ENCODE measurements around the gene FAM181A.

FAM181A gene

GRCh38 chr14:93962701-93963601 is 35.8 kb downstream of the FAM181A start:
- Histone ChIP-seq H3K27me3 (ENCODE audit: low read depth) (no peaks in the 10 kb centered on the region), H3K9me3 (no peaks in the 10 kb centered on the region), H3K36me3 (replicated peaks) (no peaks in the 10 kb centered on the region), H3K4me1 (no peaks in the 10 kb centered on the region), H3K4me3 (no peak overlapping the region)
- in situ Hi-C loops (cut with MboI; ENCODE audit: low sequenced_read_pairs): no loop called here
- DNase-seq (ENCODE audit: low spot score in 2 of 2): no peak

GRCh38 chr14:93963692-93964091 is 36.5 kb downstream of the FAM181A start:
- DNase-seq (ENCODE audit: low spot score in 2 of 2): no peak
- Histone ChIP-seq H3K9me3 (no peaks in the 10 kb centered on the region), H3K4me1 (no peaks in the 10 kb centered on the region), H3K4me3 (no peak overlapping the region), H3K36me3 (replicated peaks) (no peaks in the 10 kb centered on the region), H3K27me3 (ENCODE audit: low read depth) (no peaks in the 10 kb centered on the region)
- in situ Hi-C loops (cut with MboI; ENCODE audit: low sequenced_read_pairs): no loop called here

- in situ Hi-C loops (cut with MboI; ENCODE audit: low sequenced_read_pairs): no loop called here
- no peaks in the 10 kb centered on the region for H3K4me1 ChIP-seq
- no peak overlapping the region for H3K4me3 ChIP-seq
Measured at GRCh38 chr14:93964281-93964680, 37.1 kb downstream of the FAM181A start.

GRCh38 chr14:93964820-93965286 is 37.7 kb downstream of the FAM181A start:
- Histone ChIP-seq H3K4me3 (no peak overlapping the region), H3K27me3 (ENCODE audit: low read depth) (no peaks in the 10 kb centered on the region), H3K9me3 (no peaks in the 10 kb centered on the region), H3K36me3 (replicated peaks) (no peaks in the 10 kb centered on the region), H3K4me1 (no peaks in the 10 kb centered on the region)
- DNase-seq (ENCODE audit: low spot score in 2 of 2): no peak
- in situ Hi-C loops (cut with MboI; ENCODE audit: low sequenced_read_pairs): no loop called here

More at GRCh38 chr14:93964281-93964680, 37.1 kb downstream of the FAM181A start:
- H3K36me3 ChIP-seq (replicated peaks): no peaks in the 10 kb centered on the region
- H3K27me3 ChIP-seq (ENCODE audit: low read depth): no peaks in the 10 kb centered on the region
- H3K9me3 ChIP-seq: no peaks in the 10 kb centered on the region
- DNase-seq (ENCODE audit: low spot score in 2 of 2): no peak

DNA sequence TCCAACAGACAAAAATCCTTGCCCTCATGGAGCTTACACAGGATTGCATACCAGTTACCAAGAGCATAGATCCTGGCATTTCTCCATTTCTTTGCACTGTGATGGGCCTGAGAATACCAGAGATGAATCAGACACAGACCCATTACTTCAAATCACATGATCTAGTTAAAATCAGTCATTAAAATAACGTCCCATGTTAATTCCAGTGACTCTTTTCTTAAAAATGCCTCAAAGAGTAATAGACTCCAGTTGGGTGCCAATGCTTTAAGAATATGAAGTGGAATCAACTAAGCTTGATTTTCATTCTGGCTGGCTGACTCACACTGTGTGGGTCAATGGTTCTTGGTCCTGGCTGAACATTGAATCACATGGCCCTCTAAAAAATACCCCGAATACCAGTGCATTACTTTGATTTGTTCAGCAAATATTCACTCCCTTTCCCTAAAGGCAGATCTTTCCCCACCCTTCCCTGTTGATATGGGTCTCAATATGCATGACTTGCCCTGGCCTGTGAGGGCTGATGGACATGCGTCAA is 38.2 kb downstream of the FAM181A start:
- H3K9me3 ChIP-seq: no peaks in the 10 kb centered on the region
- no peaks in the 10 kb centered on the region for H3K36me3 ChIP-seq (replicated peaks)
- DNase-seq (ENCODE audit: low spot score in 2 of 2): no peak
- no peak overlapping the region for H3K4me3 ChIP-seq
- H3K27me3 ChIP-seq (ENCODE audit: low read depth): no peaks in the 10 kb centered on the region
- no peaks in the 10 kb centered on the region for H3K4me1 ChIP-seq
- in situ Hi-C loops (cut with MboI; ENCODE audit: low sequenced_read_pairs): no loop called here

DNA sequence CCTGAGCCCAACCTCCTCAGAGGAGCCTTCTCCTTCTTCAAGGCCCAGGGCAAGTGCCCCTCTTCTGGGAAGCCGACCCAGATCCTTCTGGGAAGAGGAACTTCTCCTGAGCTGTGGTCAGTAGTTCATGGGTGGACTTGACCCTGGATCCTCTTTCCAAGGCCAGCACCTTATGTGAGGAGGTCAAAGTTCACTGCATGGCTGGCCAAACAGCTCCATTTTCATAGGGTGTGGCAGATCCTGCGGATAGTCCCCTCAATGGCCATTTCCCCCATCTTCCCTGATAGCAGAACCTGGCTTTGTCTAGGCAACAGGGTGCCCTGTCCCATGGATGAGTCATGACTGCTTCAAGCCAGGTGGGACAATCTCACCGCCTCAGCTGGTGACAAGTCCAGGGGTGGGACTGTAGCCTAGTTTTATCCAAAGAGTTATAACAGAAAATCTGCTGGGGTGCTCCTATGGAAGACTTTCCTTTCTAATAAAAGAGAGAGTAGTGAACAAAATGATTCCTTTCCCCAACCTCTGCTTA is 38.9 kb downstream of the FAM181A start:
- H3K27me3 ChIP-seq (ENCODE audit: low read depth): no peaks in the 10 kb centered on the region; the same call in 1 of the 2 replicates
- H3K9me3 ChIP-seq: no peaks in the 10 kb centered on the region
- H3K4me3 ChIP-seq: no peak overlapping the region
- no peaks in the 10 kb centered on the region for H3K4me1 ChIP-seq
- no peaks in the 10 kb centered on the region for H3K36me3 ChIP-seq (replicated peaks)
- in situ Hi-C loops (cut with MboI; ENCODE audit: low sequenced_read_pairs): no loop called here
- DNase-seq (ENCODE audit: low spot score in 2 of 2): no peak

DNA sequence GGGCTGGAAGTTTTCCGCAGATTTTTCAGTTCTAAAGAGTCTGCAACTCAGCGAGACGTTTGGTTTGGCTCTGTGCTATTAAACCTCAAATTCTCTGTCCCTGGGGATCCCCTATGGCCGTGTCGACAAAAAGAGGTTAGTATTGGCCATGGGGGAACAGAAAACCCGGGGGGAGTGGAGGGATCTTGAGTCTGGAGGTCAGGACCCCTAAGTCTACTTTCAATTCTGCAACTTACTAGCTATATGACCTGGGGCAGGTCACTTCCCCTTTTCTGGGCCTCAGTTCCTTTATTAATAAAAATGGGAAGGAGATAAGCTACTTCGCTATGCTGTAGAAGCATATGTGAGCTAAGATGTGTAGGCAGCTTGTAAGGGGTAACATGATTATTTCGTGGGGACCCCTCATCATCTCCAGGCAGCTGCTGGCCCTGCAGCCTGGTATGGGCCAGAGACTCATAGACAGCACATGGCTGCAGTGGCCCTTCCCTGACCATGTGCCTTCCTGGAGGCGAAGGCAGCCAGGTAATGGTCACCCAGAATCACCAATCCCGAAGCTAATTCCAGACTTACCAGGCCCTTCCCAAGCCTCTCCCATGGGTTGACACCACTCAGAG is 40.6 kb downstream of the FAM181A start:
- Histone ChIP-seq H3K9me3 (no peaks in the 10 kb centered on the region), H3K4me1 (no peaks in the 10 kb centered on the region), H3K27me3 (ENCODE audit: low read depth) (no peaks in the 10 kb centered on the region; the same call in 1 of the 2 replicates), H3K36me3 (replicated peaks) (no peaks in the 10 kb centered on the region), H3K4me3 (no peak overlapping the region)
- in situ Hi-C loops (cut with MboI; ENCODE audit: low sequenced_read_pairs): no loop called here
- no peak for DNase-seq (ENCODE audit: low spot score in 2 of 2)

- H3K4me1 ChIP-seq: no peaks in the 10 kb centered on the region
- in situ Hi-C loops (cut with MboI; ENCODE audit: low sequenced_read_pairs): no loop called here
- no peak for DNase-seq (ENCODE audit: low spot score in 2 of 2)
- H3K27me3 ChIP-seq (ENCODE audit: low read depth): no peaks in the 10 kb centered on the region; the same call in 1 of the 2 replicates
- no peaks in the 10 kb centered on the region for H3K9me3 ChIP-seq
- no peaks in the 10 kb centered on the region for H3K36me3 ChIP-seq (replicated peaks)
- no peak overlapping the region for H3K4me3 ChIP-seq
Measured at GRCh38 chr14:93969082-93969828, 42.1 kb downstream of the FAM181A start.

- peak in 1 of 2 experiments; percentile 24 for DNase-seq (ENCODE audit: low spot score in 2 of 2)
- Histone ChIP-seq H3K9me3 (no peaks in the 10 kb centered on the region), H3K4me1 (peaks cover 2% of the 10 kb centered on the region), H3K27me3 (ENCODE audit: low read depth) (no peaks in the 10 kb centered on the region; the same call in 1 of the 2 replicates), H3K36me3 (replicated peaks) (no peaks in the 10 kb centered on the region), H3K4me3 (no peak overlapping the region)
- in situ Hi-C loops (cut with MboI; ENCODE audit: low sequenced_read_pairs): no loop called here
Measured at GRCh38 chr14:93970585-93970964, 43.4 kb downstream of the FAM181A start.

DNA sequence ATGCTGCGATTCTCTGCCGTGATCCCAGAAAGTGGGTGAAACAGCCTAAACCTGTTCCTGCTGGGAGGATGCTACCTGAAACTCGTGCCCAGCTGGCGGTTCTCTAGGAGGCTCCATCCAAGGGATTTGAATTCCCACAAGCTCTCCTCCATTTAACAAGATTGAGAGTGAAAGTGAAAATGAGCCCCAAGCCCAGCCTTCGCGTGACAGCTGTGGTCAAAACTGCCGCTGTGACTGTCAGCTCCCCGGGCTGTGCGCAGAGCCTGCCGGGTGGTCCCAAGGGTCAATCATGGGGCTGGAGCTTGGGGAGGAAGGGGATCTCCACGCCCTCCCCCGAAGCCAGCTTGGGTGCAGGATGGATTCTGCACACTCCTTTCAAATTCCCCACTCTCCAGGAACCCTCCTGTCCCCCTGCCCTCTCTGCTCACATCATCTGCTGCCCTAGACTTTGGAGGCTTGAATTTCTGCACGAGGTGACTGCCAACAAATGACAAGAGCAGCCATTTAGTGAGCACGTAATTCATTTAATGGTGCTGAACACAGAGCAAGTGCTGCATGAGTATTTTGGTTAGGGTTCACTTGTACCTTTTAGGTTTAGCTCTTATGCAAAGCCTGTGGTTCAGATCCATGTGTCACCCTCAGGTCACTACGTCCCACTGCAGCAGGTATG is 44.0 kb downstream of the FAM181A start:
- in situ Hi-C loops (cut with MboI; ENCODE audit: low sequenced_read_pairs): no loop called here
- no peak for DNase-seq (ENCODE audit: low spot score in 2 of 2)
- Histone ChIP-seq H3K36me3 (replicated peaks) (no peaks in the 10 kb centered on the region), H3K9me3 (no peaks in the 10 kb centered on the region), H3K4me1 (peaks cover 7% of the 10 kb centered on the region), H3K27me3 (ENCODE audit: low read depth) (no peaks in the 10 kb centered on the region; the same call in 1 of the 2 replicates), H3K4me3 (no peak overlapping the region)

DNA sequence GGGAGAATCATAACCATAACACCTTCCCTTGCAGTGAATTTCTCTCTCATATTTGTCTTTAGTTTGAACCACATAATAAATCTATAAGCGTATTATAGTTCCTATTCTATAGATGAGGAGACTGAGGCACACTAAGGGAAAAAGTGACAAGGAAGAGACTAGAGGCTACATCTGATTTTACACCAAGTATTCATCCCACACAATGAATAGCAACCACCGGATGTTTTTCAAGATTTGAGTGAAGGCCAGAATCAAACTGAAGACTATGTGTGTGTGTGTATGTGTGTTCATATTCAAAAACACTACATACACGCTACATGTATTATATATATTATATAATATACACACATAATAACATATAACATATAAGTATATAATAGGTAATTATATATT is 44.5 kb downstream of the FAM181A start:
- in situ Hi-C loops (cut with MboI; ENCODE audit: low sequenced_read_pairs): no loop called here
- Histone ChIP-seq H3K4me3 (no peak overlapping the region), H3K9me3 (no peaks in the 10 kb centered on the region), H3K27me3 (ENCODE audit: low read depth) (no peaks in the 10 kb centered on the region; the same call in 1 of the 2 replicates), H3K36me3 (replicated peaks) (no peaks in the 10 kb centered on the region), H3K4me1 (peaks cover 8% of the 10 kb centered on the region)
- DNase-seq (ENCODE audit: low spot score in 2 of 2): no peak

- H3K4me1 ChIP-seq: peaks cover 8% of the 10 kb centered on the region
- H3K36me3 ChIP-seq (replicated peaks): no peaks in the 10 kb centered on the region
- DNase-seq (ENCODE audit: low spot score in 2 of 2): no peak
- H3K9me3 ChIP-seq: no peaks in the 10 kb centered on the region
- in situ Hi-C loops (cut with MboI; ENCODE audit: low sequenced_read_pairs): no loop called here
- no peak overlapping the region for H3K4me3 ChIP-seq
- no peaks in the 10 kb centered on the region; the same call in 1 of the 2 replicates for H3K27me3 ChIP-seq (ENCODE audit: low read depth)
Measured at GRCh38 chr14:93972618-93973205, 45.6 kb downstream of the FAM181A start.
